Measurements from ENCODE around the gene CABYR. TPM values are rescaled to one million over a fixed set of nuclear protein-coding genes. Genes with fewer than 3 reads are reported as not detected.

CABYR gene
- total RNA-seq, 1 experiment from 2014 or later: 3.3 TPM

DNA sequence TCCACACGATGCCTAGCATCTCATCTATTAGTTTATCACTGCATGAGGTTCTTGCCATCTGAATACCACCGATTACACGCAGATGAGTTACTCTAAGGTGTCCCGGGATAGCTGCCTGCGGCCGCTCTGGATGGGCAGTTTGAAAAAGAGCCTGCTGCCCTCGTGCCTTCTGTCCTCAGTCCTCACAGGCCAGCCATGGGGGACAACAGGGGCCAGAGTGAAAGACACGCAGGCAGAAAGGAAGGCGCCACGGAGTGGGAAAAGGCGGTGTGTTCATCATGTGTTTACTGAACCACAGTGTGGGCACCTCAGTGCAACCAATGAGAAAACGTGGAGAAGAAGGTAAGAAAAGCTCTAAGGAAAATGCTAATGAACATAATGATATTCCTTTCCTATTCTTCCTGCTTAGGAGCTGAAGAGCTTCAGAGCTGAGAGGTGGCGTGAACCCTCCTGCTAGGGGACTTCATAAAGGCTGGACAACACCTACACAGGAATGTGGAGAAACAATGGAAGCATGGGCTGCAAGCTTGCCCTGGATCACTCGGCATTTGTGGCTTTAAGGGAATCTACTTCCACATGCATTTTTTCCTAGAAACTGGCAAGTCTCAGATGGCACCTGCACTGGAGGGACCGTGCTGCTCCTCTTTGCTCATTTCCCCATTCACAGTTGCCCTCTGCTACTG, 50.9 kb downstream of the CABYR start:
- Mint-ChIP-seq H3K27me3 (ENCODE audit: insufficient read depth, unreplicated experiment) (no peaks in the 10 kb centered on the region), H3K4me1 (ENCODE audit: low read depth, unreplicated experiment) (no peaks in the 10 kb centered on the region), H3K4me3 (ENCODE audit: unreplicated experiment) (no peak overlapping the region), H3K36me3 (ENCODE audit: insufficient read depth, unreplicated experiment) (no peaks in the 10 kb centered on the region), H3K9me3 (ENCODE audit: unreplicated experiment) (no peaks in the 10 kb centered on the region), H3K27ac (ENCODE audit: unreplicated experiment) (no peak overlapping the region)
- H3K36me3 ChIP-seq (ENCODE audit: control insufficient read depth, insufficient read depth, low read length): no peaks in the 10 kb centered on the region
- H3K9me3 ChIP-seq: no peaks in the 10 kb centered on the region
- BruUV-seq (replicated peaks): no TSS peak
- no peak overlapping the region for H3K4me3 ChIP-seq (ENCODE audit: low read depth, low read length)
- intact Hi-C loops (cut with micrococcal nuclease; ENCODE audit: unreplicated experiment): no loop called here
- CTCF ChIA-PET: no interaction called here
- no peaks in the 10 kb centered on the region for H3K27me3 ChIP-seq (replicated peaks; ENCODE audit: control insufficient read depth, insufficient read depth, low read length)
- DNase-seq: no peak
- TF ChIP-seq, protein P1, sequence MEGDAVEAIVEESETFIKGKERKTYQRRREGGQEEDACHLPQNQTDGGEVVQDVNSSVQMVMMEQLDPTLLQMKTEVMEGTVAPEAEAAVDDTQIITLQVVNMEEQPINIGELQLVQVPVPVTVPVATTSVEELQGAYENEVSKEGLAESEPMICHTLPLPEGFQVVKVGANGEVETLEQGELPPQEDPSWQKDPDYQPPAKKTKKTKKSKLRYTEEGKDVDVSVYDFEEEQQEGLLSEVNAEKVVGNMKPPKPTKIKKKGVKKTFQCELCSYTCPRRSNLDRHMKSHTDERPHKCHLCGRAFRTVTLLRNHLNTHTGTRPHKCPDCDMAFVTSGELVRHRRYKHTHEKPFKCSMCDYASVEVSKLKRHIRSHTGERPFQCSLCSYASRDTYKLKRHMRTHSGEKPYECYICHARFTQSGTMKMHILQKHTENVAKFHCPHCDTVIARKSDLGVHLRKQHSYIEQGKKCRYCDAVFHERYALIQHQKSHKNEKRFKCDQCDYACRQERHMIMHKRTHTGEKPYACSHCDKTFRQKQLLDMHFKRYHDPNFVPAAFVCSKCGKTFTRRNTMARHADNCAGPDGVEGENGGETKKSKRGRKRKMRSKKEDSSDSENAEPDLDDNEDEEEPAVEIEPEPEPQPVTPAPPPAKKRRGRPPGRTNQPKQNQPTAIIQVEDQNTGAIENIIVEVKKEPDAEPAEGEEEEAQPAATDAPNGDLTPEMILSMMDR (IDR thresholded peaks at IDR 0.05; ENCODE audit: insufficient read depth in 1 of 2, low read depth in 1 of 2, low read length in 1 of 2, severe bottlenecking in 1 of 2, unreplicated experiment in 1 of 2): no peak
- POLR2A ChIA-PET: no interaction called here
- H3K4me1 ChIP-seq: no peaks in the 10 kb centered on the region

DNA sequence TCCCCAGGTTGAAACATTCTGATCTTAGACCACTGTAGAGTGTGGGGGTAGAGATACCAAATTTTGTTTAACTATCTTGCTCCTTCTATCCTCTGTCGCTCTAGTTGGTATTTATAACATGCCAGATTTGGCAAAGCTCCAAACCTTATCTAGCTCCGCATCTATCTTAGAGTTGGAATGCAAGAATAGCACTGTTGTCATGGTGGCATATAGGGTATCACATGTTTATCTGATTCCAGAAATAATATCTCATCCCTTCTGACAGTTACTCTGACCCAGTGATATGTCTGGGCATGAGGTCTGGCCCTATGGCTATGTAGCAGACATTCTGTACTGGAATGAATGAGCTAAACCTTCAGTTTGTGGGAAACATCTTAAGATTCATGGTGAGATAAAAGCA, 51.7 kb downstream of the CABYR start:
- Mint-ChIP-seq H3K4me3 (ENCODE audit: unreplicated experiment) (no peak overlapping the region), H3K36me3 (ENCODE audit: insufficient read depth, unreplicated experiment) (no peaks in the 10 kb centered on the region), H3K9me3 (ENCODE audit: unreplicated experiment) (no peaks in the 10 kb centered on the region), H3K27ac (ENCODE audit: unreplicated experiment) (no peak overlapping the region), H3K27me3 (ENCODE audit: insufficient read depth, unreplicated experiment) (no peaks in the 10 kb centered on the region), H3K4me1 (ENCODE audit: low read depth, unreplicated experiment) (no peaks in the 10 kb centered on the region)
- ChIA-PET CTCF (no interaction called here), POLR2A (no interaction called here)
- H3K9me3 ChIP-seq: no peaks in the 10 kb centered on the region
- no peak overlapping the region for H3K4me3 ChIP-seq (ENCODE audit: low read depth, low read length)
- no peaks in the 10 kb centered on the region for H3K4me1 ChIP-seq
- BruUV-seq (replicated peaks): no TSS peak
- no peaks in the 10 kb centered on the region for H3K36me3 ChIP-seq (ENCODE audit: control insufficient read depth, insufficient read depth, low read length)
- intact Hi-C loops (cut with micrococcal nuclease; ENCODE audit: unreplicated experiment): no loop called here
- DNase-seq: no peak
- H3K27me3 ChIP-seq (replicated peaks; ENCODE audit: control insufficient read depth, insufficient read depth, low read length): no peaks in the 10 kb centered on the region
- TF ChIP-seq, protein P1 (IDR thresholded peaks at IDR 0.05; ENCODE audit: insufficient read depth in 1 of 2, low read depth in 1 of 2, low read length in 1 of 2, severe bottlenecking in 1 of 2, unreplicated experiment in 1 of 2): no peak

GRCh38 chr18:24195296-24196053, 56.6 kb downstream of the CABYR start:
- no TSS peak for BruUV-seq (replicated peaks)
- no peak overlapping the region for H3K27ac Mint-ChIP-seq (ENCODE audit: unreplicated experiment)

More at GRCh38 chr18:24195296-24196053, 56.6 kb downstream of the CABYR start:
- Histone ChIP-seq H3K36me3 (ENCODE audit: control insufficient read depth, insufficient read depth, low read length) (no peaks in the 10 kb centered on the region), H3K9me3 (no peaks in the 10 kb centered on the region), H3K4me3 (ENCODE audit: low read depth, low read length) (no peak overlapping the region), H3K4me1 (no peaks in the 10 kb centered on the region), H3K27me3 (replicated peaks; ENCODE audit: control insufficient read depth, insufficient read depth, low read length) (no peaks in the 10 kb centered on the region)
- ChIA-PET POLR2A (no interaction called here), CTCF (no interaction called here)
- no peak for DNase-seq
- no peaks in the 10 kb centered on the region for H3K36me3 Mint-ChIP-seq (ENCODE audit: insufficient read depth, unreplicated experiment)
- H3K27me3 Mint-ChIP-seq (ENCODE audit: insufficient read depth, unreplicated experiment): no peaks in the 10 kb centered on the region
- intact Hi-C loops (cut with micrococcal nuclease; ENCODE audit: unreplicated experiment): no loop called here
- H3K9me3 Mint-ChIP-seq (ENCODE audit: unreplicated experiment): no peaks in the 10 kb centered on the region
- TF ChIP-seq, protein P1 (IDR thresholded peaks at IDR 0.05; ENCODE audit: insufficient read depth in 1 of 2, low read depth in 1 of 2, low read length in 1 of 2, severe bottlenecking in 1 of 2, unreplicated experiment in 1 of 2): no peak
- no peaks in the 10 kb centered on the region for H3K4me1 Mint-ChIP-seq (ENCODE audit: low read depth, unreplicated experiment)
- no peak overlapping the region for H3K4me3 Mint-ChIP-seq (ENCODE audit: unreplicated experiment)
